Stimulated activated CD4-positive, alpha-beta T cell treated with anti-CD3 and anti-CD28 coated beads, Interleukin-15, amount 100 ng/mL, for 24 hours (primary cell): Measurements from ENCODE around the gene GLI2.

Experiments used
- DNase-seq: peaks from one replicate; pipeline ENCODE4 v3.0.0-alpha.2; 2020

The GLI2 gene

GRCh38 chr2:120715353-120715752, 20.3 kb upstream of the GLI2 start:
- no peak for DNase-seq

GRCh38 chr2:120715941-120716340, 19.7 kb upstream of the GLI2 start:
- DNase-seq: no peak

- no peak for DNase-seq
Observed at GRCh38 chr2:120716641-120717585, 18.8 kb upstream of the GLI2 start.

GRCh38 chr2:120719491-120719890, 16.2 kb upstream of the GLI2 start:
- DNase-seq: no peak

GRCh38 chr2:120720231-120720630, 15.4 kb upstream of the GLI2 start:
- no peak for DNase-seq

GRCh38 chr2:120720746-120721375, 14.8 kb upstream of the GLI2 start:
- no peak for DNase-seq

GRCh38 chr2:120722246-120722567, 13.5 kb upstream of the GLI2 start:
- DNase-seq: no peak

- no peak for DNase-seq
Observed at GRCh38 chr2:120722568-120723421, 12.9 kb upstream of the GLI2 start.

GRCh38 chr2:120726245-120726644, 9.4 kb upstream of the GLI2 start:
- DNase-seq: no peak

- DNase-seq: no peak
Observed at GRCh38 chr2:120729406-120730399, 6.0 kb upstream of the GLI2 start.

GRCh38 chr2:120731175-120731574, 4.5 kb upstream of the GLI2 start:
- no peak for DNase-seq

GRCh38 chr2:120732506-120733237, 3.0 kb upstream of the GLI2 start:
- no peak for DNase-seq

- DNase-seq: no peak
Observed at GRCh38 chr2:120733238-120733932, 2.3 kb upstream of the GLI2 start.

- no peak for DNase-seq
Observed at GRCh38 chr2:120734930-120735651, 577 bp upstream of the GLI2 start.

- DNase-seq: no peak
Observed at GRCh38 chr2:120736202-120736623, 545 bp downstream of the GLI2 start.

- DNase-seq: peak; percentile 16
Observed at GRCh38 chr2:120736624-120737339, 1.1 kb downstream of the GLI2 start.

GRCh38 chr2:120737340-120738101, 1.9 kb downstream of the GLI2 start:
- DNase-seq: no peak

GRCh38 chr2:120738117-120738516, 2.4 kb downstream of the GLI2 start:
- no peak for DNase-seq
